Measurements from ENCODE around the gene UBE2Z.

DNA sequence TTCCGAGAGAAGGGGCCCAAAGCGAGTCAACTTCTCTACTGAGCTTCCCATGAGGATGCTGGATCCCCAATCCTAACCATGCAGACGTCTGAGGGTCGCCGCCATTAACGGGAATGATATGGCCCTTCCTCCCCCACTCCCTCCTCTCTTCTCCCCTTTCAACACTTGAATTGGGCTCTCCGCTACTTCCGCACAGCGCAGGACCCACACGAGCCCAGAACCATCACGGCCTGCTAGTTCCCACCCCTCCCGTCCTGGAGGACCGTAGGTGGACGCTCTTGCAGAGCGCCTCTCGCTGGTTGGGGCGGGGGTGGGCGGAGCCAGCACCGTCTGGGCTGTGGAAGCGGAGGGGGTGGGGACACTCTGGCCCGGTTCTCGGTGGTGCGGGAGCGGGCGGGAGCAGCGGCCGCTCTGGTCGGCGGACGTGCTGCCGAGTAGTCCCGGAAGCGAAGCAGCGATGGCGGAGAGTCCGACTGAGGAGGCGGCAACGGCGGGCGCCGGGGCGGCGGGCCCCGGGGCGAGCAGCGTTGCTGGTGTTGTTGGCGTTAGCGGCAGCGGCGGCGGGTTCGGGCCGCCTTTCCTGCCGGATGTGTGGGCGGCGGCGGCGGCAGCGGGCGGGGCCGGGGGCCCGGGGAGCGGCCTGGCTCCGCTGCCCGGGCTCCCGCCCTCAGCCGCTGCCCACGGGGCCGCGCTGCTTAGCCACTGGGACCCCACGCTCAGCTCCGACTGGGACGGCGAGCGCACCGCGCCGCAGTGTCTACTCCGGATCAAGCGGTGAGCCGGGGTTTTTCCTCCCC, at the start of gene UBE2Z:
- TF ChIP-seq, protein P1, sequence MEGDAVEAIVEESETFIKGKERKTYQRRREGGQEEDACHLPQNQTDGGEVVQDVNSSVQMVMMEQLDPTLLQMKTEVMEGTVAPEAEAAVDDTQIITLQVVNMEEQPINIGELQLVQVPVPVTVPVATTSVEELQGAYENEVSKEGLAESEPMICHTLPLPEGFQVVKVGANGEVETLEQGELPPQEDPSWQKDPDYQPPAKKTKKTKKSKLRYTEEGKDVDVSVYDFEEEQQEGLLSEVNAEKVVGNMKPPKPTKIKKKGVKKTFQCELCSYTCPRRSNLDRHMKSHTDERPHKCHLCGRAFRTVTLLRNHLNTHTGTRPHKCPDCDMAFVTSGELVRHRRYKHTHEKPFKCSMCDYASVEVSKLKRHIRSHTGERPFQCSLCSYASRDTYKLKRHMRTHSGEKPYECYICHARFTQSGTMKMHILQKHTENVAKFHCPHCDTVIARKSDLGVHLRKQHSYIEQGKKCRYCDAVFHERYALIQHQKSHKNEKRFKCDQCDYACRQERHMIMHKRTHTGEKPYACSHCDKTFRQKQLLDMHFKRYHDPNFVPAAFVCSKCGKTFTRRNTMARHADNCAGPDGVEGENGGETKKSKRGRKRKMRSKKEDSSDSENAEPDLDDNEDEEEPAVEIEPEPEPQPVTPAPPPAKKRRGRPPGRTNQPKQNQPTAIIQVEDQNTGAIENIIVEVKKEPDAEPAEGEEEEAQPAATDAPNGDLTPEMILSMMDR (IDR thresholded peaks at IDR 0.05): peak in 1 of 6 experiments; percentile 4
- peak; percentile 93 to 95 for TF ChIP-seq POLR2AphosphoS5 (IDR thresholded peaks at IDR 0.05)
